Activated CD4-positive, alpha-beta memory T cell treated with anti-CD3 and anti-CD28 coated beads for 36 hours (primary cell): ENCODE measurements around the gene TBC1D2B. TPM values are rescaled to one million over a fixed set of nuclear protein-coding genes. Genes with fewer than 3 reads are reported as not detected.
"Not testable (repeated sequence)": the region's sequence is repeated elsewhere in the genome, so short reads cannot be mapped to it uniquely, and the experiment has no call there.

Experiments
- CTCF ChIA-PET: fragments of 350-600 bp; sonication (Branson Sonifier 250); formaldehyde crosslinking; loops from one replicate; lab custom pipeline; 2021; ENCODE audit warnings: antibody characterized with exemption, inconsistent platforms; lab: Charles Lee
- POLR2A ChIA-PET: fragments of 350-600 bp; sonication (Branson Sonifier 250); formaldehyde crosslinking; loops from one replicate; lab custom pipeline; 2021; ENCODE audit warnings: antibody characterized with exemption; lab: Charles Lee
- DNase-seq: peaks from one replicate; pipeline ENCODE4 v3.0.0-alpha.2; 2020
- H3K27ac Mint-ChIP-seq: one replicate; pipeline ENCODE4 v1.8.0; 2021; ENCODE audit warnings: mixed read lengths
- H3K27me3 Mint-ChIP-seq: one replicate; pipeline ENCODE4 v1.8.0; 2021; ENCODE audit warnings: mixed read lengths
- H3K36me3 Mint-ChIP-seq: one replicate; pipeline ENCODE4 v1.8.0; 2021; ENCODE audit warnings: mixed read lengths
- H3K4me1 Mint-ChIP-seq: one replicate; pipeline ENCODE4 v1.8.0; 2021; ENCODE audit warnings: low read depth, mixed read lengths
- H3K4me3 Mint-ChIP-seq: one replicate; pipeline ENCODE4 v1.8.0; 2021; ENCODE audit warnings: mild to moderate bottlenecking, mixed read lengths
- H3K9me3 Mint-ChIP-seq: one replicate; pipeline ENCODE4 v1.8.0; 2021; ENCODE audit warnings: mixed read lengths
- intact Hi-C: fragments of 100-400 bp; cut with micrococcal nuclease; formaldehyde crosslinking; loops from one replicate; pipeline ENCODE4 v1.15.1; 2023
- total RNA-seq, 2 experiments: library from RNA; stranded (reverse); gene quantifications; one replicate each; pipeline ENCODE4 v1.2.3, GENCODE V29; 2021

The TBC1D2B gene
- total RNA-seq, 2 experiments from 2014 or later = 47.9 to 57.8 TPM

GRCh38 chr15:77983091-77983707, 94.3 kb downstream of the TBC1D2B start:
- H3K4me1 Mint-ChIP-seq = no peaks in the 10 kb centered on the region
- CTCF ChIA-PET = interaction anchor here (0.7 to 0.9 kb wide), 2 partner anchors 75 to 125 kb away, joined by 3 read pairs; no protein-coding TSS in a partner anchor
- POLR2A ChIA-PET = no interaction called here
- H3K9me3 Mint-ChIP-seq = no peaks in the 10 kb centered on the region
- H3K36me3 Mint-ChIP-seq = no peaks in the 10 kb centered on the region
- H3K4me3 Mint-ChIP-seq = no peak overlapping the region
- intact Hi-C loops = no loop called here
- DNase-seq = no peak
- no peak overlapping the region for H3K27ac Mint-ChIP-seq
- H3K27me3 Mint-ChIP-seq = no peaks in the 10 kb centered on the region

GRCh38 chr15:77982127-77982490, 95.4 kb downstream of the TBC1D2B start:
- Mint-ChIP-seq H3K36me3 (no peaks in the 10 kb centered on the region), H3K27ac (no peak overlapping the region), H3K4me3 (no peak overlapping the region), H3K4me1 (no peaks in the 10 kb centered on the region), H3K27me3 (no peaks in the 10 kb centered on the region), H3K9me3 (no peaks in the 10 kb centered on the region)
- no peak for DNase-seq
- ChIA-PET POLR2A (no interaction called here), CTCF (interaction anchor here (0.6 to 1.4 kb wide), 3 partner anchors 74 to 208 kb away, joined by 3 to 4 read pairs (median 3); no protein-coding TSS in a partner anchor)
- intact Hi-C loops = no loop called here

GRCh38 chr15:77981281-77982126, 96.0 kb downstream of the TBC1D2B start:
- H3K4me1 Mint-ChIP-seq = no peaks in the 10 kb centered on the region
- no peaks in the 10 kb centered on the region for H3K36me3 Mint-ChIP-seq
- no peak overlapping the region for H3K4me3 Mint-ChIP-seq
- DNase-seq = no peak
- no peaks in the 10 kb centered on the region for H3K9me3 Mint-ChIP-seq
- H3K27ac Mint-ChIP-seq = no peak overlapping the region
- intact Hi-C loops = no loop called here
- POLR2A ChIA-PET = no interaction called here
- CTCF ChIA-PET = interaction anchor here (0.6 to 1.4 kb wide), 2 partner anchors 127 to 209 kb away, joined by 3 to 4 read pairs; no protein-coding TSS in a partner anchor
- no peaks in the 10 kb centered on the region for H3K27me3 Mint-ChIP-seq

- H3K27ac Mint-ChIP-seq, H3K9me3 Mint-ChIP-seq, H3K4me1 Mint-ChIP-seq, POLR2A ChIA-PET, DNase-seq, H3K4me3 Mint-ChIP-seq, H3K27me3 Mint-ChIP-seq, H3K36me3 Mint-ChIP-seq, intact Hi-C loops: not testable (repeated sequence)
- CTCF ChIA-PET = interaction anchor here (1.4 kb wide), 1 partner anchor 128 kb away, joined by 3 read pairs; no protein-coding TSS in a partner anchor
Observed at GRCh38 chr15:77980674-77981073, 96.8 kb downstream of the TBC1D2B start.

GRCh38 chr15:77980098-77980497, 97.4 kb downstream of the TBC1D2B start:
- ChIA-PET POLR2A (no interaction called here), CTCF (no interaction called here)
- intact Hi-C loops = no loop called here
- Mint-ChIP-seq H3K4me3 (no peak overlapping the region), H3K27ac (no peak overlapping the region), H3K9me3 (no peaks in the 10 kb centered on the region), H3K36me3 (no peaks in the 10 kb centered on the region), H3K27me3 (no peaks in the 10 kb centered on the region), H3K4me1 (no peaks in the 10 kb centered on the region)
- DNase-seq = no peak

- POLR2A ChIA-PET = interaction anchor here (0.6 kb wide), 1 partner anchor 94 kb away, joined by 3 read pairs; no protein-coding TSS in a partner anchor
- H3K9me3 Mint-ChIP-seq, H3K27me3 Mint-ChIP-seq, H3K4me3 Mint-ChIP-seq, H3K36me3 Mint-ChIP-seq, H3K27ac Mint-ChIP-seq, H3K4me1 Mint-ChIP-seq, DNase-seq, CTCF ChIA-PET: not testable (repeated sequence)
- intact Hi-C loops = loop anchor here (10.0 kb wide), 1 partner anchor 796 kb away; no protein-coding TSS in a partner anchor
Observed at GRCh38 chr15:77979157-77979556, 98.4 kb downstream of the TBC1D2B start.

GRCh38 chr15:77978759-77979145, 98.8 kb downstream of the TBC1D2B start:
- H3K4me3 Mint-ChIP-seq, H3K36me3 Mint-ChIP-seq, POLR2A ChIA-PET, H3K27ac Mint-ChIP-seq, H3K27me3 Mint-ChIP-seq, DNase-seq, H3K4me1 Mint-ChIP-seq, H3K9me3 Mint-ChIP-seq: not testable (repeated sequence)
- intact Hi-C loops = loop anchor here (10.0 kb wide), 1 partner anchor 796 kb away; no protein-coding TSS in a partner anchor
- CTCF ChIA-PET = interaction anchor here (0.6 kb wide), 1 partner anchor 797 kb away, joined by 3 read pairs; no protein-coding TSS in a partner anchor

- H3K36me3 Mint-ChIP-seq, POLR2A ChIA-PET, H3K27me3 Mint-ChIP-seq, H3K27ac Mint-ChIP-seq, H3K4me1 Mint-ChIP-seq, H3K4me3 Mint-ChIP-seq, DNase-seq, H3K9me3 Mint-ChIP-seq: not testable (repeated sequence)
- intact Hi-C loops = loop anchor here (10.0 kb wide), 1 partner anchor 797 kb away; no protein-coding TSS in a partner anchor
- CTCF ChIA-PET = interaction anchor here (0.6 kb wide), 1 partner anchor 797 kb away, joined by 3 read pairs; no protein-coding TSS in a partner anchor
Observed at GRCh38 chr15:77977903-77978758, 99.4 kb downstream of the TBC1D2B start.

GRCh38 chr15:77976760-77977525, 100.6 kb downstream of the TBC1D2B start:
- H3K36me3 Mint-ChIP-seq, DNase-seq, H3K9me3 Mint-ChIP-seq, POLR2A ChIA-PET, H3K4me3 Mint-ChIP-seq, H3K4me1 Mint-ChIP-seq, H3K27me3 Mint-ChIP-seq, H3K27ac Mint-ChIP-seq: not testable (repeated sequence)
- intact Hi-C loops = loop anchor here (10.0 kb wide), 1 partner anchor 798 kb away; no protein-coding TSS in a partner anchor
- CTCF ChIA-PET = interaction anchor here (1.1 kb wide), 1 partner anchor 11 kb away, joined by 3 read pairs; no protein-coding TSS in a partner anchor

GRCh38 chr15:77976095-77976450, 101.4 kb downstream of the TBC1D2B start:
- CTCF ChIA-PET = interaction anchor here (1.1 kb wide), 1 partner anchor 10 kb away, joined by 3 read pairs; no protein-coding TSS in a partner anchor
- POLR2A ChIA-PET, H3K27me3 Mint-ChIP-seq, H3K4me1 Mint-ChIP-seq, DNase-seq, H3K36me3 Mint-ChIP-seq, H3K4me3 Mint-ChIP-seq, H3K27ac Mint-ChIP-seq, H3K9me3 Mint-ChIP-seq: not testable (repeated sequence)
- intact Hi-C loops = loop anchor here (10.0 kb wide), 1 partner anchor 799 kb away; no protein-coding TSS in a partner anchor
